Activated T-helper 17 cell treated with anti-CD3 and anti-CD28 coated beads, Interleukin-2, amount 50 U/mL, for 72 hours (primary cell): ENCODE data around the gene OCA2. TPM values are rescaled to one million over a fixed set of nuclear protein-coding genes. Genes with fewer than 3 reads are reported as not detected.
"Not testable (repeated sequence)": the region's sequence is repeated elsewhere in the genome, so short reads cannot be mapped to it uniquely, and the experiment has no call there.

ENCODE experiments used
- ATAC-seq: fragments of 150-1000 bp; cut with Tn5 transposase; replicated peaks from 2 replicates; pipeline ENCODE4 v1.10.0; 2021; ENCODE audit warnings: mild to moderate bottlenecking, moderate library complexity
- H3K27ac Mint-ChIP-seq: one replicate; pipeline ENCODE4 v1.8.0; 2022; ENCODE audit warnings: mixed read lengths
- H3K27me3 Mint-ChIP-seq: one replicate; pipeline ENCODE4 v1.8.0; 2022; ENCODE audit warnings: mixed read lengths
- H3K36me3 Mint-ChIP-seq: one replicate; pipeline ENCODE4 v1.8.0; 2022; ENCODE audit warnings: low read depth, mild to moderate bottlenecking, mixed read lengths
- H3K4me1 Mint-ChIP-seq: one replicate; pipeline ENCODE4 v1.8.0; 2022; ENCODE audit warnings: mixed read lengths
- H3K4me3 Mint-ChIP-seq: one replicate; pipeline ENCODE4 v1.8.0; 2022; ENCODE audit warnings: mild to moderate bottlenecking, mixed read lengths
- H3K9me3 Mint-ChIP-seq: one replicate; pipeline ENCODE4 v1.8.0; 2022; ENCODE audit warnings: mixed read lengths
- total RNA-seq, 2 donors: library from RNA; stranded (reverse); gene quantifications; one replicate each; pipeline ENCODE4 v1.2.3, GENCODE V29; 2022

The OCA2 gene
- total RNA-seq, 2 donors from 2014 or later: not detected

- Mint-ChIP-seq H3K9me3 (no peaks in the 10 kb centered on the region), H3K27me3 (no peaks in the 10 kb centered on the region), H3K27ac (no peak overlapping the region), H3K36me3 (peaks cover 32% of the 10 kb centered on the region), H3K4me1 (no peaks in the 10 kb centered on the region), H3K4me3 (no peak overlapping the region)
- no peak for ATAC-seq
Measured at GRCh38 chr15:28125673-28126651, 26.8 kb upstream of the OCA2 start.

GRCh38 chr15:28124841-28125240 is 25.7 kb upstream of the OCA2 start:
- Mint-ChIP-seq H3K36me3 (peaks cover 34% of the 10 kb centered on the region), H3K9me3 (no peaks in the 10 kb centered on the region), H3K4me1 (no peaks in the 10 kb centered on the region), H3K4me3 (no peak overlapping the region), H3K27ac (no peak overlapping the region), H3K27me3 (no peaks in the 10 kb centered on the region)
- ATAC-seq: no peak

- Mint-ChIP-seq H3K4me3 (no peak overlapping the region), H3K27me3 (no peaks in the 10 kb centered on the region), H3K36me3 (peaks cover 41% of the 10 kb centered on the region), H3K4me1 (no peaks in the 10 kb centered on the region), H3K9me3 (no peaks in the 10 kb centered on the region), H3K27ac (peak overlapping the region; percentile 42)
- peak; percentile 29 for ATAC-seq
Measured at GRCh38 chr15:28123408-28124023, 24.4 kb upstream of the OCA2 start.

- H3K27me3 Mint-ChIP-seq: no peaks in the 10 kb centered on the region
- no peaks in the 10 kb centered on the region for H3K9me3 Mint-ChIP-seq
- no peak overlapping the region for H3K27ac Mint-ChIP-seq
- peaks cover 50% of the 10 kb centered on the region for H3K36me3 Mint-ChIP-seq
- ATAC-seq: no peak
- no peak overlapping the region for H3K4me3 Mint-ChIP-seq
- H3K4me1 Mint-ChIP-seq: no peaks in the 10 kb centered on the region
Measured at GRCh38 chr15:28122038-28122949, 23.2 kb upstream of the OCA2 start.

GRCh38 chr15:28121577-28121976 is 22.5 kb upstream of the OCA2 start:
- not testable (repeated sequence) for H3K9me3 Mint-ChIP-seq, ATAC-seq, H3K4me1 Mint-ChIP-seq, H3K27ac Mint-ChIP-seq, H3K4me3 Mint-ChIP-seq, H3K27me3 Mint-ChIP-seq
- H3K36me3 Mint-ChIP-seq: peaks cover 53% of the 10 kb centered on the region

GRCh38 chr15:28120359-28120640 is 21.2 kb upstream of the OCA2 start:
- Mint-ChIP-seq H3K27me3 (no peaks in the 10 kb centered on the region), H3K27ac (no peak overlapping the region), H3K4me1 (no peaks in the 10 kb centered on the region), H3K36me3 (peaks cover 57% of the 10 kb centered on the region), H3K4me3 (no peak overlapping the region), H3K9me3 (no peaks in the 10 kb centered on the region)
- no peak for ATAC-seq

- Mint-ChIP-seq H3K36me3 (peaks cover 60% of the 10 kb centered on the region), H3K27ac (no peak overlapping the region), H3K27me3 (no peaks in the 10 kb centered on the region), H3K4me3 (no peak overlapping the region), H3K9me3 (no peaks in the 10 kb centered on the region), H3K4me1 (no peaks in the 10 kb centered on the region)
- ATAC-seq: no peak
Measured at GRCh38 chr15:28118531-28118930, 19.4 kb upstream of the OCA2 start.

GRCh38 chr15:28118083-28118482 is 19.0 kb upstream of the OCA2 start:
- Mint-ChIP-seq H3K9me3 (no peaks in the 10 kb centered on the region), H3K27me3 (no peaks in the 10 kb centered on the region), H3K36me3 (peaks cover 60% of the 10 kb centered on the region), H3K27ac (no peak overlapping the region), H3K4me3 (no peak overlapping the region), H3K4me1 (no peaks in the 10 kb centered on the region)
- ATAC-seq: no peak

GRCh38 chr15:28117432-28117990 is 18.4 kb upstream of the OCA2 start:
- H3K4me1 Mint-ChIP-seq: no peaks in the 10 kb centered on the region

GRCh38 chr15:28116521-28117431 is 17.7 kb upstream of the OCA2 start:
- no peaks in the 10 kb centered on the region for H3K9me3 Mint-ChIP-seq

More at GRCh38 chr15:28117432-28117990, 18.4 kb upstream of the OCA2 start:
- no peak overlapping the region for H3K27ac Mint-ChIP-seq
- H3K36me3 Mint-ChIP-seq: peaks cover 60% of the 10 kb centered on the region
- no peaks in the 10 kb centered on the region for H3K9me3 Mint-ChIP-seq
- H3K4me3 Mint-ChIP-seq: no peak overlapping the region
- no peaks in the 10 kb centered on the region for H3K27me3 Mint-ChIP-seq
- no peak for ATAC-seq

GRCh38 chr15:28115871-28116270 is 16.8 kb upstream of the OCA2 start:
- no peak for ATAC-seq
- peaks cover 69% of the 10 kb centered on the region for H3K36me3 Mint-ChIP-seq
- no peaks in the 10 kb centered on the region for H3K9me3 Mint-ChIP-seq
- H3K4me1 Mint-ChIP-seq: no peaks in the 10 kb centered on the region
- no peak overlapping the region for H3K27ac Mint-ChIP-seq
- no peak overlapping the region for H3K4me3 Mint-ChIP-seq
- no peaks in the 10 kb centered on the region for H3K27me3 Mint-ChIP-seq

More at GRCh38 chr15:28116521-28117431, 17.7 kb upstream of the OCA2 start:
- H3K27me3 Mint-ChIP-seq: no peaks in the 10 kb centered on the region
- no peak overlapping the region for H3K27ac Mint-ChIP-seq
- no peaks in the 10 kb centered on the region for H3K4me1 Mint-ChIP-seq
- ATAC-seq: no peak
- peaks cover 67% of the 10 kb centered on the region for H3K36me3 Mint-ChIP-seq
- no peak overlapping the region for H3K4me3 Mint-ChIP-seq

GRCh38 chr15:28114721-28115622 is 15.9 kb upstream of the OCA2 start:
- Mint-ChIP-seq H3K4me3 (no peak overlapping the region), H3K27me3 (no peaks in the 10 kb centered on the region), H3K9me3 (no peaks in the 10 kb centered on the region), H3K4me1 (no peaks in the 10 kb centered on the region), H3K27ac (no peak overlapping the region), H3K36me3 (peaks cover 63% of the 10 kb centered on the region)
- no peak for ATAC-seq

GRCh38 chr15:28114114-28114455 is 15.0 kb upstream of the OCA2 start:
- H3K4me3 Mint-ChIP-seq: no peak overlapping the region
- H3K36me3 Mint-ChIP-seq: peaks cover 55% of the 10 kb centered on the region
- no peaks in the 10 kb centered on the region for H3K4me1 Mint-ChIP-seq
- H3K27me3 Mint-ChIP-seq: no peaks in the 10 kb centered on the region
- no peak overlapping the region for H3K27ac Mint-ChIP-seq
- H3K9me3 Mint-ChIP-seq: no peaks in the 10 kb centered on the region
- no peak for ATAC-seq
